GM21360 (cell line): Measurements from ENCODE around the gene ISCA2.
"Not testable (repeated sequence)": the region's sequence is repeated elsewhere in the genome, so short reads cannot be mapped to it uniquely, and the experiment has no call there.

Source experiments
- ATAC-seq: cut with Tn5 transposase; IDR thresholded peaks from one replicate; pipeline ENCODE4 v1.9.1; 2021; ENCODE audit warnings: mild to moderate bottlenecking, moderate library complexity; ENCODE audit not compliant: unreplicated experiment

Gene ISCA2

DNA sequence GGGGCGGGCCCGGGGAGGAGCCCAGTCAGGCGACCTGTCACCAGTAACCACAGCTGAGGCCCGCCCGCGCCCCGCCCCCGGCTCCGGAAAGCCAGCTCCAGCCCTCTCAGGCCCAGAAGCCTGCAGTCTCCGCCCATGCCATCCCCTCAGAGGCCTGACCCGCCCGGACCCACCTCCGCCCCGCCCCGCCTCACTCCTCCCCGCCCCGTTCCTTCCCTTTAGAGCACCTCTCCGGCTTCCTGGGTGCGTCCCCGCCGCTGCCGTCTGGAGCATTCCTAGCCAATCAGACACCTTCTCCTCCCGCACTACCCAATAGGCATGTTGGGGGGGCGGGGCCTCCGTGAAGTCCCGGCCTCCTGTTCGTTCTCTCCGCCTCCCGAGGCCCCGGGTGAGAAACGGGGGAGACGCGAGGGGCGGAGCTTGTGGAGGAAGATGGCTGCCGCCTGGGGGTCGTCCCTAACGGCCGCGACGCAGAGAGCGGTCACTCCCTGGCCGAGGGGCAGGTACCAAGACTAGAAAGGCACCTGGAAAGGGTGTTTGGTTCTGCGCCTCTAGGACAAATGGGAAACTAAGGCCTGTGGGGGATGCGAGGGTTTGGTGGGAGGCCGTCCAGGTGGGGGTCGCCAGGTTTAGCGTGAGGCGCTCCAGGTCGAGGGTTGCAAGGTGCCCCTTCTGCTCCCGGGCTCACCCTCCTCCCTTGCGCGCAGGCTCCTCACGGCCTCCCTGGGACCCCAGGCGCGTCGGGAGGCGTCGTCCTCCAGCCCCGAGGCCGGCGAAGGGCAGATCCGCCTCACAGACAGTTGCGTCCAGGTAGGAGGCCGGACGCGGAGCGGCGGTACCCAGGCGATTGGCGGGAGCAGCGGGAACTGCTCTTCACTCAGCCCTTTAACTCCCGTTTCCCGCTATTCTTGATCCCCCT is at the start of gene ISCA2:
ISCA2 (plus strand) TSS at position 423 of the 919 bp plus-strand sequence; CDS start at position 433, 10 bp downstream.
- ATAC-seq = peak; percentile 83

- ATAC-seq = no peak
Measured at GRCh38 chr14:74444866-74445265, 48.7 kb upstream of the ISCA2 start.

GRCh38 chr14:74454397-74454796 is 39.2 kb upstream of the ISCA2 start:
- not testable (repeated sequence) for ATAC-seq

DNA sequence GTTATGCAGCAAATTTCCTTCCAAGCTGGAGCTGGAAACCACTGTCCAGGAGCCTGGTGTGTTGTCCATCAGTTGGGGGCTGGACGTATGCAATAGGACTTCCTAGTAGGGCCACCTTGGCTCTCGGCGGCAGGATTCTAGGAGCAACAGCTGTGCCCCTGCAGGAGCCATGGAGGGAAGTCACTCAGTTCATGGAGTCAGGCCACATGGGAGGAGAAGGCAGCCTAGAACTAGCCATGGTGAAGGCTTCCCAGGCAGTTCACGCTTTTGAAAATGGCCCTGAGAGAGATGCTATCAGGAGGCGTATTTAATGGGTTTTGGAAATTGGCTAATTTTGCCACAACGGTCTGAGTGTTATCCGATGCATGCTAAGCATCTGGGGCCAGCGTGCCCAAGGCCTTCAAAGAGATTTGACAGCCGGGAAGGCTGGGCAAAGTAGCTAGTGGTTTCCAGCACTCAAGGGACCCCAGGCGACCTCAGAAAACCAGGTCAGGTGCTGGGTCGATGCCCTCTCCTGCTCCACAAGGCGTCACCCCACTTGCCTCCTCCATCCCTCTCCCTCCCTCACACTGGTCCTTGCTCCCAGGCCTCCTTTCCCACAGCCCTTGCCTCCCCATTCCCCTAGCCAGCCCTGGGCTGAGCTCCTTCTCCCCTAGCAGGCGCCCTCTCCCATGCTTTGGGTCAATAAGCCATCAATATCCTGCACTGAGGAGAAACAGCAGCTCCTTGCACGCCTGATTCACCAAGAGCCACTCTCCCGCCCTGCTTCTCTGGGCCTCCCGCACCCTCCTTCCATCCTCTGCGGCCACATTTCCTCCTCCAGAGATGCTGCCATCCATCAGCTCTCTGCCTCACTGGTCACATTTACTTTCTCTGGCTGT is 36.6 kb upstream of the ISCA2 start:
- ATAC-seq = no peak

- ATAC-seq = no peak
Measured at GRCh38 chr14:74457565-74457895, 36.0 kb upstream of the ISCA2 start.

- ATAC-seq = no peak
Measured at GRCh38 chr14:74459289-74459946, 34.1 kb upstream of the ISCA2 start.

DNA sequence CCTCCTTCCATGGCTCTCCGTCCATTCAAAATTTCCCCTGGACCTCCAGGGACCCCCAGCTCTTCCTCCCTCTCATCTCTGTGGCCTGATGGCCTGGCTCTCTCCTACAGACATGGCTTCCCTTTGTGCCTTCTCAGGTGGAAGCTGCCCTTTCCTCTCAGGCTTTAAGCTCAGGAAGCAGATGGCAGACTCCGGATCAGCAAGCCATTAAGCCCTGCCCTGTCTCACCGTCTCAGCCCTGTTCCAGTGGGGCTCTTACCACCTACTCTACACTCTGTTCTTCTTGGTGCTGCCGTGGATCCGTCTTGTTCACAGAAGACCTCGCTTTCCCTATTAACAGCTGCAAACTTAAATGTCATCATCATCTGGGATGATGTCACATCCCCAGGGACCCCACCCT is 33.6 kb upstream of the ISCA2 start:
- no peak for ATAC-seq

GRCh38 chr14:74462993-74463392 is 30.6 kb upstream of the ISCA2 start:
- ATAC-seq = no peak

GRCh38 chr14:74463697-74464096 is 29.9 kb upstream of the ISCA2 start:
- ATAC-seq = no peak

GRCh38 chr14:74464785-74465184 is 28.8 kb upstream of the ISCA2 start:
- no peak for ATAC-seq

DNA sequence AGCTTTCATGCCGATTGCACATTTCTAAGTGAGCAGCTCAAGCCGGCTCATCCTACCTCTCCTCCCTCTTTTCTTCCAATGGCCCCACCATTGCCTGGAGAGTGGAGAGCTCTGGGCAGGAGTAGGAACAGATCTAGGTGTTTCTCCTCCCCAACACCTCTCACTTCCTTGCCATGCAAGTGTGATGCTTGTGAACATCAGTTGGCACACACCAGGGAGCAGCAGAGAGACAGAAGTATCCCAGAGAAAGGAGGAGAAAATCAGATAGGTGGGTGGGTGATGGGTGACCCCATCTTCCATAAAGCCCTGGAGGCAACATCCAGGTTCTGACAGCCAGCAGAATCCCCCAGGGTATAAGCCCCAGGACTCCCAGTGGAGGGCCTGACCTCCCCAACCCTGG is 28.2 kb upstream of the ISCA2 start:
- ATAC-seq = no peak

GRCh38 chr14:74468513-74468912 is 25.1 kb upstream of the ISCA2 start:
- ATAC-seq = no peak

- ATAC-seq = no peak
Measured at GRCh38 chr14:74469548-74470518, 23.7 kb upstream of the ISCA2 start.

DNA sequence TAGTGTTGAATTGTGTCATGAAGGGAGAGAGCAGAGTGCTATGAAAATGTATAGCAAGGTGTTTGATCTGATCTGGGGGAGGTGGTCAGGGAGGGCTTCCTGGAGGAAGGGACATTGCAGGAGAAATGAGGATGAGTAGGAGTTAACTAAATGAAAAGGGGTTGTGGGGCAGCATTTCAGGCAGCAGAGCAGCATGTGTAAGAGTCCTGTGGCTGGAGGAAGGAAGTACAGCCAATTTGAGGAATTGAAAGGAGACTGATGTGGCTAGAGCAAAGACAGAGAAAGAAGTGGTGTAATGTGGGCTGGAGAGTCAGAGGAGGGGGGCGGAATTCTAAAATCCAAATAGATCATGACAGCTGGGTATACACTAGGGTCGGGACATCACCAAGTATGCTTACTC is 21.0 kb upstream of the ISCA2 start:
- no peak for ATAC-seq

DNA sequence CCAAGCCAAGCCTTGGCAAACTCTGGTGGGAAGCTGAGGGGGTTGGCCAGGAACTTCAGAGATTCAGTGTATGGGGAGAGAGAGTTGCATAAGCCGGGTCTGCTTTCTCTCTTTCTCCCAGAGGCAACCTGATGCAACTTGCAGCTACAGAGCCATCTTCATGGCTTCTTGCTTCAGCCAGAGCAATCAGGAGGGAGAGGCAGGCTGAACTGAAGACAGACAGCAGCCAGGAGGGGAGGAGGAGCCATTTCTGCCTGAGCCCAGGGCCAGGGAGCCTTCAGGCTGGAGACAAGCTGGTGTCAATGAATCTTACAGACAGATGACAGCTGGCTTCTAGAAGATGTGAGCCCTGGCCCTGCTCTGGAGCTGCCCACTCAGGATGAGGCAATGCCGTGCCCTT is 19.2 kb upstream of the ISCA2 start:
- ATAC-seq = no peak

- no peak for ATAC-seq
Measured at GRCh38 chr14:74475678-74476077, 17.9 kb upstream of the ISCA2 start.

GRCh38 chr14:74476107-74476506 is 17.5 kb upstream of the ISCA2 start:
- no peak for ATAC-seq

DNA sequence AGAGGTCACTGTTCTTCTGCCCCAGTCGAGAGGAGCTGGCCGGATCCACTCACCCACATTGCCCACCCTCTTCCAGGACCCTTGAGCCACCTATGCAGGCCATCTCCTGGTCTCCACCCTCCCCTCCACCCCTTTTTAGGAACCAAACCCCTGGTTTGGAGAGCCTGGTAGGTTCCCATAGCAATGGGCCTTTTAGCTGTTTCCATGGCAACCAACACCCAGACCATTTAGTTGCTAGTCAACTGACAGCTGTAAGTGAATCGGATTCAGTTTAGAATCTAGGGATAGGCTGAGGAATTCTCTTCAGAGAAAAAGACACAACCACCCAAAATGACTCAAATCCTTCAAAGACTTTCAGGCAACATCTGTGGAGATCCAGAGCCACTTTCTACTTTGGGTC is 17.0 kb upstream of the ISCA2 start:
- ATAC-seq = no peak

- ATAC-seq = no peak
Measured at GRCh38 chr14:74478996-74479635, 14.4 kb upstream of the ISCA2 start.

- ATAC-seq = no peak
Measured at GRCh38 chr14:74480046-74480445, 13.5 kb upstream of the ISCA2 start.
